ENCODE results near the gene TST. TPM values are rescaled to one million over a fixed set of nuclear protein-coding genes. Genes with fewer than 3 reads are reported as not detected.
A peak's percentile ranks its signal among the peaks of the same experiment; 100 is the strongest.

Gene TST
- total and polyA plus RNA-seq, 9 of the 15 experiments (the other 6 are each of a cell fraction or from before 2014, with no cell fraction given), result 1.4 to 26.9 (median 12.4) TPM

- Histone ChIP-seq H3K4me1 (replicated peaks in 1 of 2; ENCODE audit: control insufficient read depth in 2 of 2, insufficient read depth in 2 of 2, low read length in 2 of 2) (peaks cover 2 to 8% of the 10 kb centered on the region in 2 experiments; a peak in 3 of 5 replicates), H3K4me2 (ENCODE audit: insufficient read depth, low read length) (no peak overlapping the region; the same call in 1 of the 2 replicates), H3K27ac (ENCODE audit: extremely low read depth, low read depth, low read length) (no peak overlapping the region), H3K9me1 (ENCODE audit: control insufficient read depth, insufficient read depth, low read length) (no peaks in the 10 kb centered on the region), H3K9ac (ENCODE audit: insufficient read depth in 1 of 2, low read depth in 2 of 2, low read length in 2 of 2) (no peak overlapping the region), H3K9me3 (replicated peaks; ENCODE audit: control insufficient read depth, insufficient read depth, low read depth, low read length) (no peaks in the 10 kb centered on the region), H4K20me1 (replicated peaks; ENCODE audit: control insufficient read depth, insufficient read depth, low read length) (no peaks in the 10 kb centered on the region), H3K79me2 (ENCODE audit: control insufficient read depth, insufficient read depth, low read length) (no peaks in the 10 kb centered on the region), H3K4me3 (no peak overlapping the region), H3K27me3 (ENCODE audit: control insufficient read depth in 2 of 2, insufficient read depth in 2 of 2, low read length in 2 of 2) (no peaks in the 10 kb centered on the region; a peak in 1 of 5 replicates), H2AFZ (ENCODE audit: low read depth, low read length) (no peak overlapping the region), H3K36me3 (ENCODE audit: control insufficient read depth, insufficient read depth, low read length) (no peaks in the 10 kb centered on the region)
- DNase-seq (ENCODE audit: extremely low read depth in 1 of 4, low spot score in 3 of 4) (no peak), ATAC-seq (no peak), FAIRE-seq (no peak)
- no TSS peak for BruUV-seq (replicated peaks)
- ChIA-PET POLR2A (interaction anchor here (0.6 kb wide), 1 partner anchor 10 kb away, joined by 3 read pairs; no protein-coding TSS in a partner anchor), CTCF (ENCODE audit: low intra/inter-chr PET ratio) (interaction anchor here (0.6 kb wide), 1 partner anchor 198 kb away, joined by 3 read pairs; no protein-coding TSS in a partner anchor)
- in situ Hi-C loops (cut with MboI) (no loop called here), intact Hi-C loops (cut with micrococcal nuclease) (no loop called here)
- WGBS (ENCODE audit: insufficient coverage, low coverage, missing lambda C conversion rate), result 8% methylated on average over 8 of the region's 11 CpGs
- TF ChIP-seq ZBTB5 (IDR thresholded peaks at IDR 0.05) (no peak), ID3 (CRISPR knock-in tag; IDR thresholded peaks at IDR 0.05) (no peak), ID3 (tag; IDR thresholded peaks at IDR 0.05) (no peak), ZNF785 (CRISPR knock-in tag; IDR thresholded peaks at IDR 0.05) (no peak), ZBTB17 (CRISPR knock-in tag; IDR thresholded peaks at IDR 0.05) (peak; percentile 95), TRIM25 (IDR thresholded peaks at IDR 0.05; ENCODE audit: borderline replicate concordance) (no peak), PKNOX1 (IDR thresholded peaks at IDR 0.05) (no peak), NCOA6 (IDR thresholded peaks at IDR 0.05) (no peak), HMG20B (CRISPR knock-in tag; IDR thresholded peaks at IDR 0.05) (no peak), ZMIZ1 (IDR thresholded peaks at IDR 0.05; ENCODE audit: low read depth in 2 of 2, low read length in 2 of 2) (peak in 1 of 2 experiments; percentile 74; a peak in 2 of 4 replicates), FOXJ2 (tag; IDR thresholded peaks at IDR 0.05) (no peak), RFX1 (IDR thresholded peaks at IDR 0.05) (no peak)
Observed at GRCh38 chr22:37000676-37001534, 18.3 kb downstream of the TST start.

Measured in K562 (cell line).